Upper lobe of right lung (tissue), 1 donor: ENCODE measurements around the gene ZDHHC16. TPM values are rescaled to one million over a fixed set of nuclear protein-coding genes. Genes with fewer than 3 reads are reported as not detected.
"Not testable (repeated sequence)": the region's sequence is repeated elsewhere in the genome, so short reads cannot be mapped to it uniquely, and the experiment has no call there.

ENCODE experiments used
- ATAC-seq: fragments of 200-7000 bp; cut with Tn5 transposase; one replicate; pipeline ENCODE4 v1.9.1; 2020; ENCODE audit warnings: mild to moderate bottlenecking, moderate library complexity
- DNase-seq: peaks from one replicate; pipeline ENCODE4 v3.0.0-alpha.2; 2020
- H3K27ac ChIP-seq: fragments of 200-600 bp; one replicate; pipeline ENCODE4 v1.8.0; 2022
- H3K27me3 ChIP-seq: fragments of 200-600 bp; one replicate; pipeline ENCODE4 v1.8.0; 2022; ENCODE audit warnings: mild to moderate bottlenecking
- H3K36me3 ChIP-seq: fragments of 200-600 bp; one replicate; pipeline ENCODE4 v1.8.0; 2022
- H3K4me1 ChIP-seq: fragments of 200-600 bp; one replicate; pipeline ENCODE4 v1.8.0; 2022
- H3K4me3 ChIP-seq: fragments of 200-600 bp; one replicate; pipeline ENCODE4 v1.8.0; 2022; ENCODE audit warnings: mild to moderate bottlenecking
- H3K9me3 ChIP-seq: fragments of 200-600 bp; one replicate; pipeline ENCODE4 v1.8.0; 2022
- CTCF ChIP-seq: fragments of 200-600 bp; IDR thresholded peaks from one replicate; pipeline ENCODE4 v1.8.0; 2022; ENCODE audit warnings: antibody characterized with exemption
- intact Hi-C: fragments of 100-400 bp; cut with DNase I; formaldehyde crosslinking; loops from one replicate; pipeline ENCODE4 v1.11.0; 2022
- total RNA-seq: library from RNA; stranded (reverse); fragmentation: NEBNext Ultra II Directional; extraction: Animal tissue kit (Norgen Biotek cat#: 25700); gene quantifications from one replicate; pipeline ENCODE4 v1.2.1, GENCODE V29; 2021
- donor health status: DM: no; HTN: yes; CAD: no; lungs with severe emphysema.

ZDHHC16 gene
- total RNA-seq, 1 donor from 2014 or later: 63.2 TPM

DNA sequence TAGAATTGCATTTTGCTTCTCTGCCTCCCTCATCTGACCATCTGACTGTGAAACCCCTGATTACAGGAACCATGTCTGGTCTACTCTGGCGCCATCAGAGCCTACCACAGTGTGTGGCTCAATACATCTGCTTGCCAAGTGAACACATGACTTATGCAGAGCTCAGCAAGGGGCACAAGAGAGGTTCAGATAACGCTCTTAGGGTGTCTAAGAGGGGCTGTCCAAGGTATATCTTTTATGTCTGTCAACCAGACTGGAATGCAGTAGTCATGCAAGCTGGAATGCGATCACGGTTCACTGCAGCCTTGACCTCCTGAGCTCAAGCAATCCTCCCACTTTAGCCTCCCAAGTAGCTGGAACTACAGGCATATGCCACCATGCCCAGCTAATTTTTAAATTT lies 34.6 kb upstream of the ZDHHC16 start:
- H3K4me3 ChIP-seq: no peak overlapping the region
- H3K36me3 ChIP-seq: no peaks in the 10 kb centered on the region
- no peak for DNase-seq
- peak; percentile 36 for ATAC-seq
- peaks cover 10% of the 10 kb centered on the region for H3K4me1 ChIP-seq
- TF ChIP-seq CTCF: no peak
- no peaks in the 10 kb centered on the region for H3K27me3 ChIP-seq
- no peaks in the 10 kb centered on the region for H3K9me3 ChIP-seq
- intact Hi-C loops: no loop called here
- no peak overlapping the region for H3K27ac ChIP-seq

GRCh38 chr10:97412891-97413304 lies 33.1 kb upstream of the ZDHHC16 start:
- no peak for TF ChIP-seq CTCF
- peaks cover 3% of the 10 kb centered on the region for H3K4me1 ChIP-seq
- H3K27me3 ChIP-seq: no peaks in the 10 kb centered on the region
- no peak overlapping the region for H3K4me3 ChIP-seq
- ATAC-seq (no peak), DNase-seq (no peak)
- intact Hi-C loops: no loop called here
- H3K36me3 ChIP-seq: no peaks in the 10 kb centered on the region
- H3K27ac ChIP-seq: no peak overlapping the region
- no peaks in the 10 kb centered on the region for H3K9me3 ChIP-seq

GRCh38 chr10:97416565-97416964 lies 29.4 kb upstream of the ZDHHC16 start:
- H3K27me3 ChIP-seq: no peaks in the 10 kb centered on the region
- ATAC-seq (no peak), DNase-seq (no peak)
- no peaks in the 10 kb centered on the region for H3K4me1 ChIP-seq
- H3K9me3 ChIP-seq: no peaks in the 10 kb centered on the region
- H3K27ac ChIP-seq: no peak overlapping the region
- no peak overlapping the region for H3K4me3 ChIP-seq
- H3K36me3 ChIP-seq: no peaks in the 10 kb centered on the region
- intact Hi-C loops: no loop called here
- TF ChIP-seq CTCF: no peak

DNA sequence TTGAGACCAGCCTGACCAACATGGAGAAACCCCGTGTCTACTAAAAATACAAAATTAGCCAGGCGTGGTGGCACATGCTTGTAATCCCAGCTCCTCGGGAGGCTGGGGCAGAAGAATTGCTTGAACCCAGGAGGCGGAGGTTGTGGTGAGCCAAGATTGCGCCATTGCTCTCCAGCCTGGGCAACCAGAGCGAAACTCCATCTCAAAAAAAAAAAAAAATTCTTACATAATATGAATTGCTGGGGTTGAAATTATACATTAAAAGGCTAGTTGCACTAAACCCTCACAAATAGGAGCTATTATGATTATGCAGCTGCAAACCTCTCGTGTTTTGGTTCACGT lies 22.2 kb upstream of the ZDHHC16 start:
- H3K27me3 ChIP-seq, H3K27ac ChIP-seq, ATAC-seq, intact Hi-C loops, H3K4me3 ChIP-seq, H3K36me3 ChIP-seq, H3K9me3 ChIP-seq: not testable (repeated sequence)
- DNase-seq: peak; percentile 76
- peaks cover 27% of the 10 kb centered on the region for H3K4me1 ChIP-seq

- Histone ChIP-seq H3K9me3 (no peaks in the 10 kb centered on the region), H3K4me3 (peak within 1 kb of the TSS; percentile 92), H3K27me3 (no peaks in the 10 kb centered on the region), H3K36me3 (peaks cover 13% of the 10 kb centered on the region), H3K27ac (peak within 1 kb of the TSS; percentile 89), H3K4me1 (peaks cover 28% of the 10 kb centered on the region)
- intact Hi-C loops: loop anchor here (2.0 kb wide), 1 partner anchor 15 kb away; no protein-coding TSS in a partner anchor
- peak; percentile 95 for ATAC-seq
- peak; percentile 98 for DNase-seq
- TF ChIP-seq CTCF: peak; percentile 49
These were observed 19.8 kb upstream of the ZDHHC16 start, which contains the start of gene PGAM1 for GRCh38 chr10:97425964-97426775. Gene PGAM1 (plus strand): TSS chr10:97426191. CDS start chr10:97426308, 117 bp downstream.

DNA sequence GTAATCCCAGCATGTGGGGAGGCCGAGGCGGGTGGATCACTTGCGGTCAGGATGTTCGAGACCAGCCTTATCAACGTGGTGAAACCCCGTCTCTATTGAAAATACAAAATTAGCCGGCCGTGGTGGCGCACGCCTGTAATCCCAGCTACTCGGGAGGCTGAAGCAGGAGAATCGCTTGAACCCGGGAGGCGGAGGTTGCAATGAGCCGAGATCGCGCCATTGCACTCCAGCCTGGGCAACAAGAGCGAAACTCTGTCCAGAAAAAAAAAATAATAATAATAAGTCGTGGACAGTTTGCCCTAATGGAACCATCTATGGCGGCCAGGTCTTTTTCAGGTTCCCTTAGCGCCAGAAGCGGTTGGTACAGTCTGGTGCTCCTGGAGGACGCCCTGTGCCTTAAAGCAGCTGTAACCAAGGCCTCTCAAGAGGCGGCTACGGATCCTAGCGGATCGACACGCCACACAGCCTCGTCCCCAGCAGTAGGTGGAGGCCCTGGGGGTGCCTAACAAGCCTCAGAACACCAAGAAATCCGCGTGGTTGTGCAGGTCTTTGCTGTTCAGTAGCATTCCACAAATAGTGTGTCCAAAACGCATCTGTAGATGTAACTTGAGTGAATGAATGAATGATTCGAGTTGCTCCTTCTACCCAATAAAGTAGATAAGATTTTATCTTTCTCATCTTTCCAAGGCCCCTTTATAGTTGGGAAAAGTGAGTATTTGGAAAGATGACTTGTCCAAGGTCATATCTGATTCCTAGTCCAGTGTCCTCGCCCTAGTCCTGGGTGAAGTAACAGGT lies 19.0 kb upstream of the ZDHHC16 start:
- H3K9me3 ChIP-seq: no peaks in the 10 kb centered on the region
- H3K27me3 ChIP-seq: no peaks in the 10 kb centered on the region
- peaks cover 21% of the 10 kb centered on the region for H3K36me3 ChIP-seq
- H3K27ac ChIP-seq: peak overlapping the region; percentile 89
- ATAC-seq (no peak), DNase-seq (no peak)
- intact Hi-C loops: loop anchor here (2.0 kb wide), 1 partner anchor 14 kb away; no protein-coding TSS in a partner anchor
- H3K4me3 ChIP-seq: peak overlapping the region; percentile 92
- peaks cover 28% of the 10 kb centered on the region for H3K4me1 ChIP-seq
- TF ChIP-seq CTCF: no peak
